H9 (cell line): Measurements from ENCODE around the gene MAEA. TPM values are rescaled to one million over a fixed set of nuclear protein-coding genes. Genes with fewer than 3 reads are reported as not detected.

ENCODE experiments used
- DNase-seq: peaks from one replicate; pipeline ENCODE4 v3.0.0-alpha.2; 2017
- H2AFZ ChIP-seq: one replicate; pipeline ENCODE4 v1.6.1; 2013; ENCODE audit warnings: mild to moderate bottlenecking, low read length, control low read depth, moderate library complexity
- H2AK5ac ChIP-seq: 2 replicates; pipeline ENCODE4 v1.6.1; 2013; ENCODE audit warnings: low read length, control low read depth, mixed read lengths; ENCODE audit not compliant: insufficient read length
- H2BK120ac ChIP-seq: one replicate; pipeline ENCODE4 v1.6.1; 2013; ENCODE audit warnings: low read depth, mild to moderate bottlenecking, low read length, control low read depth, inconsistent platforms; ENCODE audit not compliant: poor library complexity, severe bottlenecking
- H2BK12ac ChIP-seq: 2 replicates; pipeline ENCODE4 v1.6.1; 2013; ENCODE audit warnings: low read length, control low read depth, mixed read lengths, low read depth; ENCODE audit not compliant: insufficient read length
- H2BK15ac ChIP-seq: 2 replicates; pipeline ENCODE4 v1.6.1; 2013; ENCODE audit warnings: low read depth, low read length, control low read depth
- H2BK20ac ChIP-seq: one replicate; pipeline ENCODE4 v1.6.1; 2013; ENCODE audit warnings: low read depth, mild to moderate bottlenecking, low read length, control low read depth, inconsistent platforms; ENCODE audit not compliant: poor library complexity, severe bottlenecking
- H2BK5ac ChIP-seq: 2 replicates; pipeline ENCODE4 v1.6.1; 2013; ENCODE audit warnings: low read length, control low read depth, mixed read lengths; ENCODE audit not compliant: insufficient read length
- H3K14ac ChIP-seq: 2 replicates; pipeline ENCODE4 v1.6.1; 2013; ENCODE audit warnings: low read length, control low read depth; ENCODE audit not compliant: insufficient read depth
- H3K18ac ChIP-seq: 2 replicates; pipeline ENCODE4 v1.6.1; 2013; ENCODE audit warnings: low read depth, mild to moderate bottlenecking, mixed read lengths, low read length, control low read depth; ENCODE audit not compliant: insufficient read length
- H3K23ac ChIP-seq: 2 replicates; pipeline ENCODE4 v1.6.1; 2013; ENCODE audit warnings: low read length, control low read depth, mixed read lengths, low read depth; ENCODE audit not compliant: insufficient read length
- H3K23me2 ChIP-seq: 2 replicates; pipeline ENCODE4 v1.6.1; 2013; ENCODE audit warnings: low read depth, mild to moderate bottlenecking, mixed read lengths, low read length, control low read depth; ENCODE audit not compliant: insufficient read length, poor library complexity, severe bottlenecking
- H3K27ac ChIP-seq: 2 replicates; pipeline ENCODE4 v1.5.1; 2013; ENCODE audit warnings: low read length, control low read depth, mixed read lengths, low read depth; ENCODE audit not compliant: insufficient read length
- H3K27me3 ChIP-seq: 2 replicates; pipeline ENCODE4 v1.6.1; 2013; ENCODE audit warnings: low read length, control low read depth, inconsistent platforms; ENCODE audit not compliant: insufficient read depth
- H3K4ac ChIP-seq: 2 replicates; pipeline ENCODE4 v1.6.1; 2013; ENCODE audit warnings: low read depth, mild to moderate bottlenecking, control low read depth, inconsistent platforms, low read length, moderate library complexity
- H3K4me1 ChIP-seq: 2 replicates; pipeline ENCODE4 v1.6.1; 2013; ENCODE audit warnings: low read length, control low read depth, inconsistent platforms; ENCODE audit not compliant: insufficient read depth
- H3K4me2 ChIP-seq: 2 replicates; pipeline ENCODE4 v1.6.1; 2013; ENCODE audit warnings: low read length, control low read depth, mixed read lengths; ENCODE audit not compliant: insufficient read length, insufficient read depth
- H3K56ac ChIP-seq: 2 replicates; pipeline ENCODE4 v1.6.1; 2013; ENCODE audit warnings: low read depth, mild to moderate bottlenecking, mixed read lengths, low read length, control low read depth; ENCODE audit not compliant: insufficient read length
- H3K79me1 ChIP-seq: 2 replicates; pipeline ENCODE4 v1.6.1; 2013; ENCODE audit warnings: low read depth, mild to moderate bottlenecking, moderate library complexity, low read length, control low read depth, inconsistent platforms; ENCODE audit not compliant: insufficient read depth, poor library complexity, severe bottlenecking
- H3K79me2 ChIP-seq: 2 replicates; pipeline ENCODE4 v1.6.1; 2013; ENCODE audit warnings: low read length, control low read depth, inconsistent platforms; ENCODE audit not compliant: insufficient read depth
- H3K9ac ChIP-seq: 2 replicates; pipeline ENCODE4 v1.6.1; 2013; ENCODE audit warnings: low read length, control low read depth, mixed read lengths; ENCODE audit not compliant: insufficient read length; ENCODE audit errors: extremely low read depth
- H3K9me3 ChIP-seq: one replicate; pipeline ENCODE4 v1.6.1; 2013; ENCODE audit warnings: low read depth, low read length, inconsistent platforms; ENCODE audit not compliant: control insufficient read depth
- H3T11ph ChIP-seq: one replicate; pipeline ENCODE4 v1.6.1; 2013; ENCODE audit warnings: mild to moderate bottlenecking, low read length, control low read depth, inconsistent platforms
- H4K20me1 ChIP-seq: one replicate; pipeline ENCODE4 v1.6.1; 2013; ENCODE audit not compliant: control insufficient read depth, insufficient read length, insufficient read depth
- H4K5ac ChIP-seq: 2 replicates; pipeline ENCODE4 v1.6.1; 2013; ENCODE audit warnings: low read depth, mild to moderate bottlenecking, mixed read lengths, low read length, control low read depth; ENCODE audit not compliant: insufficient read length
- H4K8ac ChIP-seq: replicated peaks from 2 replicates; pipeline ENCODE4 v1.6.1; 2013; ENCODE audit warnings: low read length, control low read depth, mixed read lengths, low read depth; ENCODE audit not compliant: insufficient read length
- H4K91ac ChIP-seq: 2 replicates; pipeline ENCODE4 v1.6.1; 2013; ENCODE audit warnings: low read depth, mild to moderate bottlenecking, moderate library complexity, mixed read lengths, low read length, control low read depth; ENCODE audit not compliant: insufficient read length
- H3K27ac Mint-ChIP-seq, 3 experiments: 2 replicates in 2 of 3; 3 replicates in 1 of 3; pipeline ENCODE4 v1.8.0; 2020 to 2021; ENCODE audit warnings: mixed read lengths in 3 of 3, mild to moderate bottlenecking in 1 of 3, moderate library complexity in 1 of 3
- H3K27me3 Mint-ChIP-seq: 2 replicates; pipeline ENCODE4 v1.8.0; 2021; ENCODE audit warnings: low read depth, mild to moderate bottlenecking, moderate library complexity, mixed read lengths
- H3K36me3 Mint-ChIP-seq, 3 experiments: 2 replicates in 2 of 3; 3 replicates in 1 of 3; pipeline ENCODE4 v1.8.0; 2020 to 2021; ENCODE audit warnings: low read depth in 3 of 3, mixed read lengths in 3 of 3; ENCODE audit not compliant: insufficient read depth in 1 of 3
- H3K4me1 Mint-ChIP-seq, 2 experiments: 2 replicates each; pipeline ENCODE4 v1.8.0; 2020; ENCODE audit warnings: mixed read lengths in 2 of 2
- H3K4me3 Mint-ChIP-seq, 2 experiments: 2 replicates in 1 of 2; 3 replicates in 1 of 2; pipeline ENCODE4 v1.8.0; 2020 to 2021; ENCODE audit warnings: mild to moderate bottlenecking in 2 of 2, mixed read lengths in 2 of 2, moderate library complexity in 1 of 2
- H3K9me3 Mint-ChIP-seq, 2 experiments: 2 replicates in 1 of 2; 3 replicates in 1 of 2; pipeline ENCODE4 v1.8.0; 2020; ENCODE audit warnings: mild to moderate bottlenecking in 2 of 2, mixed read lengths in 2 of 2, moderate library complexity in 1 of 2
- CTCF ChIP-seq: fragments of 200-600 bp; sonication (generic); conservative IDR thresholded peaks from 3 replicates; pipeline ENCODE4 v1.8.0; 2021; ENCODE audit warnings: antibody characterized with exemption, mild to moderate bottlenecking
- WGBS: extraction: QIAGEN DNeasy Blood & Tissue Kit; methylation state at CpG from one replicate; pipeline ENCODE4 v1.1.7; 2013; ENCODE audit warnings: missing lambda C conversion rate, low lambda C conversion rate, mixed read lengths; ENCODE audit not compliant: insufficient read length; ENCODE audit errors: extremely low coverage; 5-methylcytosine and 5-hydroxymethylcytosine counted together
- total RNA-seq: library from RNA; stranded (reverse); gene quantifications from 2 replicates; pipeline ENCODE4 v1.2.1, GENCODE V29; 2021

MAEA gene
- total RNA-seq, 1 experiment from 2014 or later = 85.6 TPM

GRCh38 chr4:1369091-1369450 lies 79.4 kb downstream of the MAEA start:
- Mint-ChIP-seq H3K27ac (no peak overlapping the region; a peak in 1 of 7 replicates), H3K4me1 (peaks cover 4 to 5% of the 10 kb centered on the region in 2 experiments; a peak in 1 of 4 replicates), H3K9me3 (no peaks in the 10 kb centered on the region), H3K36me3 (peaks cover 2 to 13% (median 10%) of the 10 kb centered on the region in 3 experiments; a peak in 6 of 7 replicates), H3K27me3 (no peaks in the 10 kb centered on the region), H3K4me3 (no peak overlapping the region)
- H3K27ac ChIP-seq = no peak overlapping the region
- H4K5ac ChIP-seq = no peak overlapping the region
- H3K18ac ChIP-seq = no peak overlapping the region
- no peak overlapping the region; the same call in 1 of the 2 replicates for H3K14ac ChIP-seq
- no peak overlapping the region for H3K23ac ChIP-seq
- no peak overlapping the region for H3K4ac ChIP-seq
- no peaks in the 10 kb centered on the region for H3K79me2 ChIP-seq
- H3K4me1 ChIP-seq = no peaks in the 10 kb centered on the region
- H4K91ac ChIP-seq = no peak overlapping the region
- TF ChIP-seq CTCF = no peak; the same call in 1 of the 3 replicates
- DNase-seq = no peak
- H2BK120ac ChIP-seq = no peak overlapping the region
- H2AK5ac ChIP-seq = no peak overlapping the region
- H3K9ac ChIP-seq = no peak overlapping the region
- H3K27me3 ChIP-seq = no peaks in the 10 kb centered on the region
- H2BK12ac ChIP-seq = no peak overlapping the region
- no peak overlapping the region for H4K8ac ChIP-seq
- H3K56ac ChIP-seq = no peak overlapping the region
- H2BK15ac ChIP-seq = no peak overlapping the region
- H2BK20ac ChIP-seq = no peak overlapping the region
- no peaks in the 10 kb centered on the region for H4K20me1 ChIP-seq
- H3K79me1 ChIP-seq = no peaks in the 10 kb centered on the region
- H2BK5ac ChIP-seq = no peak overlapping the region
- no peak overlapping the region for H3T11ph ChIP-seq
- H2AFZ ChIP-seq = no peak overlapping the region
- no peaks in the 10 kb centered on the region for H3K9me3 ChIP-seq
- no peaks in the 10 kb centered on the region for H3K23me2 ChIP-seq
- no peak overlapping the region for H3K4me2 ChIP-seq
- no CpG with 5 or more reads among the region's 18 CpGs for WGBS
